Posterior vena cava (tissue), 2 donors: Measurements from ENCODE around the gene LAT. TPM values are rescaled to one million over a fixed set of nuclear protein-coding genes. Genes with fewer than 3 reads are reported as not detected.

Experiments
- DNase-seq: peaks from one replicate; pipeline ENCODE4 v3.0.0-alpha.2; 2020; ENCODE audit warnings: low spot score
- intact Hi-C, 2 donors: fragments of 100-400 bp; cut with DNase I; formaldehyde crosslinking; loops; one replicate each; pipeline versions ENCODE4 v1.14.1 to v1.14.2; 2022 to 2023
- total RNA-seq, 2 donors: library from RNA; stranded (reverse); fragmentation: NEBNext Ultra II Directional; extraction: Animal tissue kit (Norgen Biotek cat#: 25700); gene quantifications; one replicate each; pipeline ENCODE4 v1.2.1, GENCODE V29; 2021
- donor health status: DM: yes; HTN: yes; CAD: no.
- donor health status: DM: yes; HTN: yes; CAD: no.

LAT gene
- total RNA-seq, 2 donors from 2014 or later = 9.7 to 11.4 TPM

DNA sequence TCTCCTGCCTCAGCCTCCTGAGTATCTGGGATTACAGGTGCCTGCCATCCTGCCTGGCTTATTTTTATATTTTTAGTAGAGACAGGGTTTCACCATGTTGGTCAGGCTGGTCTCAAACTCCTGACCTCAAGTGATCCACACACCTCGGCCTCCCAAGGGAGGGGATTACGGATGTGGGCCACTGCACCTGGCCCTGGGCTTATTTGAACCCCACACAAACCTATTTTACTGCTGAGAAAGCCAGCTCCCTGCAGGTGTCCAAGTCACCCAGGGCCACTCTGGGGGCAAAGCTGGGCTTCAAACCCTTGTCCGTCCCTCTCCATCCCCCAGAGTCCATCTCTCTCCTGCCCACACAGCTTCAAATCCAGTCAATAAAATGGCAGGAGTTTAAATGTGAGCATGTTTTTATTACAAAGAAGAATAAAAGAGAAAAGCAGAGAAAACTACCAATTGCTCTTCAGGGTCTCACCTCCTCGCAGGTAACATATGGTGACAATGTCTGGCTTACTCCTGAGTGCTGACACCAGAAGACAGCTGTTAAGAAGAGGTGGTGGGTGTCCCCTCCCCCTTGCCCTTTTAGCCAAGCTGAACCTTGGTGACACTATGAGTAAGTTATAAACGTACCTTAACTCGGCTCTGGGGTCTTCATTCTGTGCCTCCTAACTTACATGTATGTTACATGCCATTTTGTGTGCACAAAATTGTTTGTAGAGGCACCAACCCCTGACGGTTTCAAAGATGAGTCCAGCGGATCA, 45.4 kb downstream of the LAT start:
- no peak for DNase-seq

More for the DNA sequence above, 45.4 kb downstream of the LAT start:
- intact Hi-C loops = no loop called here

Other genes starting within 250 kb of the LAT start
- 1 to 10 TPM in 1 of 2 donors, under 1 TPM in 1; 0.29 to 3.8 TPM for gene NPIPB9, start 233.3 kb upstream of the LAT start, total RNA-seq
- 10 to 100 TPM; 66.5 to 72.2 TPM for gene ATXN2L, start 162.1 kb upstream of the LAT start, total RNA-seq
- gene TUFM, start 138.7 kb upstream of the LAT start, total RNA-seq = 10 to 100 TPM; 74.4 to 76.2 TPM
- gene SH2B1, start 121.2 kb upstream of the LAT start, total RNA-seq = 10 to 100 TPM; 27.6 to 31.0 TPM
- gene ATP2A1, start 106.6 kb upstream of the LAT start, total RNA-seq = 1 to 10 TPM in 1 of 2 donors, under 1 TPM in 1; 0.42 to 1.3 TPM
- gene RABEP2, start 59.8 kb upstream of the LAT start, total RNA-seq = 10 to 100 TPM; 10.3 to 13.7 TPM
- gene CD19, start 53.1 kb upstream of the LAT start, total RNA-seq = under 1 TPM; 0.32 to 0.33 TPM
- gene NFATC2IP, start 34.1 kb upstream of the LAT start, total RNA-seq = 10 to 100 TPM; 19.5 to 20.2 TPM
- gene SPNS1, start 10.3 kb upstream of the LAT start, total RNA-seq = 10 to 100 TPM; 22.4 to 24.9 TPM